ENCODE data around the gene SLC25A44.

The SLC25A44 gene

DNA sequence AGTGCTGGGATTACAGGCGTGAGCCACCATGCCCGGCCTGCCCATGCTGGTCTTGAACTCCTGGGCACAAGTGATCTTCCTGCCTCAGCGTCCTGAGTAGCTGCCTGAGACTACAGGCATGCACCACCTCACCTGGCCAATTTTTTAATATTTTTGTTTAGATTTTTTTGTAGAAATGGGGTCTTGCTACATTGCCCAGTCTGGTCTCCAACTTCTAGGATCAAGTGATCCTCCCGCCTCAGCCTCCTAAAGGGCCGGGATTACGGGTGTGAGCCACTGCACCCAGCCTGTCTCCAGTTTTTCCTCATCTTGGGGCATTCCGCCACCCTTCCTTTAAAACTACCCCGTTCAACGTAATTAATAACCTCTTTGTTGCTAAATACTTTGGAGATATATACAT, 26.3 kb downstream of the SLC25A44 start:
- TF ChIP-seq, protein P1, sequence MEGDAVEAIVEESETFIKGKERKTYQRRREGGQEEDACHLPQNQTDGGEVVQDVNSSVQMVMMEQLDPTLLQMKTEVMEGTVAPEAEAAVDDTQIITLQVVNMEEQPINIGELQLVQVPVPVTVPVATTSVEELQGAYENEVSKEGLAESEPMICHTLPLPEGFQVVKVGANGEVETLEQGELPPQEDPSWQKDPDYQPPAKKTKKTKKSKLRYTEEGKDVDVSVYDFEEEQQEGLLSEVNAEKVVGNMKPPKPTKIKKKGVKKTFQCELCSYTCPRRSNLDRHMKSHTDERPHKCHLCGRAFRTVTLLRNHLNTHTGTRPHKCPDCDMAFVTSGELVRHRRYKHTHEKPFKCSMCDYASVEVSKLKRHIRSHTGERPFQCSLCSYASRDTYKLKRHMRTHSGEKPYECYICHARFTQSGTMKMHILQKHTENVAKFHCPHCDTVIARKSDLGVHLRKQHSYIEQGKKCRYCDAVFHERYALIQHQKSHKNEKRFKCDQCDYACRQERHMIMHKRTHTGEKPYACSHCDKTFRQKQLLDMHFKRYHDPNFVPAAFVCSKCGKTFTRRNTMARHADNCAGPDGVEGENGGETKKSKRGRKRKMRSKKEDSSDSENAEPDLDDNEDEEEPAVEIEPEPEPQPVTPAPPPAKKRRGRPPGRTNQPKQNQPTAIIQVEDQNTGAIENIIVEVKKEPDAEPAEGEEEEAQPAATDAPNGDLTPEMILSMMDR (IDR thresholded peaks at IDR 0.05) = no peak
- DNase-seq (ENCODE audit: low spot score) = no peak
- Histone ChIP-seq H3K4me3 (no peak overlapping the region), H3K27ac (no peak overlapping the region)

DNA sequence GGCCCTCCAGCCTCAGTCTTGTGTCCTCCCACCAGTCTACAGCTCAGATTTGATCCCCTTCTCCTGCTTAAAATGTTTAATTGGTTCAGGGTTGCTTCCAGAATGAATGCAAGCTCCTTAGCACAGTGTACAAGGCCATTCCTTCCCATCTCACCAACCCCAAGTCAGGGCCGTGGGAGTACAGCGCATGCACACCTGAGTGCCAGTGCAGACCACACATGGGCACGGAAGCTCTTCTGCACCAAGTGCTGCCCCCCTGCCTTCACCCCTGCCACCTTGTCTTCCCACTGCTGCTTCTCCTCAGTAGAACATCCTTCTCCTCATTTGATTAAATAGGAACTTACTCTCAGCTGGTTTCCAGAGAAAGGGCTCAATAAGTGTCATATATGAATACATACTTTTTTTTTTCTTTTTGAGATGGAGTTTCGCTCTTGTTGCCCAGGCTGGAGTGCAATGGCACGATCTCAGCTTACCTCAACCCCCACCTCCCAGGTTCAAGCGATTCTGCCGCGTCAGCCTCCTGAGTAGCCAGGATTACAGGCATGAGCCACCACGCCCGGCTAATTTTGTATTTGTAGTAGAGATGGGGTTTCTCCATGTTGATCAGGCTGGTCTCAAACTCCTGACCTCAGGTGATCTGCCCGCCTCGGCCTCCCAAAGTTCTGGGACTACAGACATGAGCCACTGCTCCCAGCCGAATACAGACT, 28.2 kb downstream of the SLC25A44 start:
- TF ChIP-seq, protein P1 (IDR thresholded peaks at IDR 0.05) = no peak
- DNase-seq (ENCODE audit: low spot score) = no peak
- Histone ChIP-seq H3K4me3 (no peak overlapping the region), H3K27ac (no peak overlapping the region)

DNA sequence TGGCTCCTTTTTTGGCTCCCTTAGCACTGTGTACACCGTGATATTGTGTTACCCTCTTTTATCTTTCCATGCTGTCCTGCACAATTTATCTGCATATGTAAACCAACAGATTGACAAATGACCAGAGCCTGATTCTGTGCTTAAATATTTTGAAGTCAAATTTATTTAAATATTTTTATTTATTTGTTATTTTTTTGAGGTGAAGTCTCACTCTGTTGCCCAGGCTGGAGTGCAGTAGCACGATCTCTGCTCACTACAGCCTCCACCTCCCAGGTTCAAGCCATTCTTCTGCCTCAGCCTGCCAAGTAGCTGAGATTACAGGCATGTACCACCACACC, 31.7 kb downstream of the SLC25A44 start:
- TF ChIP-seq, protein P1 (IDR thresholded peaks at IDR 0.05) = no peak
- Histone ChIP-seq H3K27ac (no peak overlapping the region), H3K4me3 (no peak overlapping the region)
- no peak for DNase-seq (ENCODE audit: low spot score)

DNA sequence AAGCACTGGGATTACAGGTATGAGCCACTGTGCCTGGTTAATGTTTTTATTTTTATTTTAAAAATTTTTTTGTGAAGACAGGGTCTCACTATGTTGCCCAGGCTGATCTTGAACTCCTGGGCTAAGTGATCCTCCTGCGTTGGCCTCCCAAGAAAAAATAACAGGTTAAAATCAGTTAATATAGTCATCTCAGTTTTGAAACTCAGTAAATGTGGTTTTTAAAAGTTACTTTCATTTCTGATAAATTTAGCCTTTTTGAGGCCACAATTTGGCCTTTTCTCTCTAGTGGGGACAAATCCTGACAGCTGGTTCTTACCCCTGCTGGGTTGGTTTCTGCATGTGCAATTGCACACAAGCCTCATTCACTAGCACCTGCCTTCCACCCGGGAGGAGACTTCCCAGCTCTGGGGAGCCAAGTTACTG, 32.2 kb downstream of the SLC25A44 start:
- TF ChIP-seq, protein P1 (IDR thresholded peaks at IDR 0.05) = no peak
- H3K4me3 ChIP-seq = no peak overlapping the region
- DNase-seq (ENCODE audit: low spot score) = no peak
- H3K27ac ChIP-seq = no peak overlapping the region

DNA sequence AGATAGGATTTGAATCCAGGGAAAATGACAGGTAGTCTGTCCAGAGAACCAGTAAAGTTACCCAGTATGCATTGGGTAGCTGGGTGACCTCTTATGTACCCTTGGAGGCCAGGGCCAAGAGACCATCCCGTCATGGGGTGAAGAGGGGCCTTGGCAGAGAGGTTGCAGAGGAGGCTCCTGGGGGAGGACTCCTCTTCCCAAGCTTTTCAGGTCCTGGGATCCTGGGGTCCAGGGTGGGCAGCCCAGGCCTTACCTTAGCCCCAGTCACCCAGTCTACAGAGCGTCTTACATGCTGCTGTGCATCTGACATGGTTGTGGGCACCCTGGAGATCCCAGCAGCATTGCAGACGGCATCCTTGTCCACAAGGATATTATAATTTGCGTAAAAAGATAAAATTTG, 32.9 kb downstream of the SLC25A44 start:
- H3K27ac ChIP-seq = no peak overlapping the region
- no peak for DNase-seq (ENCODE audit: low spot score)
- TF ChIP-seq, protein P1 (IDR thresholded peaks at IDR 0.05) = no peak
- H3K4me3 ChIP-seq = no peak overlapping the region

DNA sequence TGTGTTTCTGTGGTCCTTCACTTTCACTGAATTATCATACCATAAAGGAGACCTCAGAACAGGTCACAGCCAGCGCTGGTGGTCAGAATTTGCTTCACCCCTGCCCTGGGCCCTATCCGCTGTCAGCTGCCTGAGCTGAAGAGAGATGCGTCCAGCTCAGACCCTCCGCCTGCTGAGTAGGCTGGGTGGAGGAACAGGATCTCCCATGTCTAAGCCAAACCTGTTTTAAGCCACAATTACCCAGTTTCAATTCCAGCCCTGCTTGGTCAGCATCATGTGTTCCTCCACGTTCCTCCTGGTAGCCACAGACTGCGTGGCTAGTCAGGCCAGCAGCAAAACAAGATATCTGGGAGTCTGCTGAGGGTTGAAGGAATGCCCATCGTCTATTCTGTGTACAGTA, 34.6 kb downstream of the SLC25A44 start:
- H3K4me3 ChIP-seq = no peak overlapping the region
- H3K27ac ChIP-seq = no peak overlapping the region
- no peak for DNase-seq (ENCODE audit: low spot score)
- TF ChIP-seq, protein P1 (IDR thresholded peaks at IDR 0.05) = no peak

DNA sequence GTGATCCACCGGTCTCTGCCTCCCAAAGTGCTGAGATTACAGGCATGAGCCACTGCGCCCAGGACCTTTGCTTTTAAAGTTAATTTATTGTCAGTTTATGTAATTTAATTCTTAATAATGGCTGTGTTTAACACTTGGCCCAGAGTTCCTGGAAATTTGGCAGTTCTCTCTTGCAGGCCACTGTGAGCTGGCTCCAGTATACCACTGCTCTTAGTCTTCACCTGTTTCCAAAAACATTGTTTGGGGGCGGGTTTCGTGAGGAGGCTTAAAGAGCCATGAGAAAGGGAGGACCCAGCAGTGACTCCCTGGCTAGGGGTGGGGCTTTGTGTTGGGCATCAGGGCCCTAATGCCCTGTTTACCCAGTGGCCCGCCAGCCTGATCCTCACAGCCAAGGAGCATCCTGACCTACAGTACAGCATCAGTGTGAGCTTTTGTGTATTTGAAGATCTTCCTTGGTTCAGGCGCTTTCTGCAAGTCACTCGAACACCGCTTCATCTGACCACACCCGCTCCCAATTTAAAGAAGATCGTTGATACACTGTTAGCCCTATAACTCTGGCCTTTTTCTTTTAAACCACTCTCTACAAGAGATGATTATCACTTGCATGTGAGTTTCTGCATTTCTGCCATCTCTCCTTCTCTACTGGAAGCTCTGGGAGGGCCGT, 36.0 kb downstream of the SLC25A44 start:
- no peak overlapping the region for H3K27ac ChIP-seq
- no peak for DNase-seq (ENCODE audit: low spot score)
- TF ChIP-seq, protein P1 (IDR thresholded peaks at IDR 0.05) = no peak
- H3K4me3 ChIP-seq = no peak overlapping the region

All from coronary artery (tissue), 2 donors.